K562 (cell line): Measurements from ENCODE around the gene CTDSPL. TPM values are rescaled to one million over a fixed set of nuclear protein-coding genes. Genes with fewer than 3 reads are reported as not detected.
A peak's percentile ranks its signal among the peaks of the same experiment; 100 is the strongest.

Source experiments
- EHMT2 ChIP-seq: fragments of 450-650 bp; IDR thresholded peaks from 2 replicates; pipeline ENCODE4 v1.6.1; 2018; ENCODE audit warnings: antibody characterized with exemption
- EZH2 ChIP-seq: IDR thresholded peaks from 2 replicates; pipeline ENCODE4 v1.6.1; 2012; ENCODE audit warnings: low read depth, mild to moderate bottlenecking, inconsistent platforms, low read length, borderline replicate concordance
- GTF2E2 ChIP-seq: fragments of 200-800 bp; sonication (Bioruptor generic); IDR thresholded peaks from 2 replicates; pipeline ENCODE4 v1.6.1; 2016; ENCODE audit warnings: missing genetic modification characterization, missing compliant biosample characterization
- HDAC2 ChIP-seq: fragments of 450-650 bp; IDR thresholded peaks from 2 replicates; pipeline ENCODE4 v1.6.1; 2016; ENCODE audit warnings: mild to moderate bottlenecking
- HNRNPL ChIP-seq: fragments of 200-400 bp; formaldehyde crosslinking; IDR thresholded peaks from 2 replicates; pipeline ENCODE4 v1.6.1; 2017; ENCODE audit warnings: low read depth, mild to moderate bottlenecking, low read length
- KDM4B ChIP-seq, 2 experiments: fragments of 450-650 bp in 1 of 2; sonication (generic) in 1 of 2; IDR thresholded peaks; 2 replicates each; pipeline ENCODE4 v1.6.1; 2016 to 2017; ENCODE audit warnings: borderline replicate concordance in 2 of 2, antibody characterized with exemption in 1 of 2, low read depth in 1 of 2, mild to moderate bottlenecking in 1 of 2
- KLF16 ChIP-seq: IDR thresholded peaks from 2 replicates; pipeline ENCODE4 v1.6.1; 2016; ENCODE audit warnings: antibody characterized with exemption
- MAFG ChIP-seq: fragments of 450-650 bp; conservative IDR thresholded peaks from 2 replicates; pipeline ENCODE4 v1.6.1; 2016; ENCODE audit warnings: missing genetic modification characterization, missing compliant biosample characterization
- STAT5A ChIP-seq: IDR thresholded peaks from 2 replicates; pipeline ENCODE4 v1.6.1; 2012; ENCODE audit warnings: low read length, inconsistent platforms, borderline replicate concordance
- TCF3 ChIP-seq: sonication (generic); formaldehyde crosslinking; IDR thresholded peaks from 2 replicates; pipeline ENCODE4 v1.4.0; 2020; ENCODE audit warnings: mild to moderate bottlenecking, missing genetic modification reagents
- ZNF311 ChIP-seq: fragments of 250-450 bp; sonication (Bioruptor Pico); IDR thresholded peaks from 2 replicates; pipeline ENCODE4 v1.4.0; 2020; ENCODE audit warnings: mild to moderate bottlenecking, moderate library complexity
- ZNF408 ChIP-seq: fragments of 250-450 bp; sonication (Bioruptor Pico); IDR thresholded peaks from 2 replicates; pipeline ENCODE4 v1.4.0; 2020; ENCODE audit warnings: low read depth, mild to moderate bottlenecking, moderate library complexity
- ZNF431 ChIP-seq: sonication (generic); formaldehyde crosslinking; IDR thresholded peaks from 2 replicates; pipeline ENCODE4 v1.8.0; 2022; ENCODE audit warnings: mild to moderate bottlenecking, missing genetic modification reagents
- ZNF436 ChIP-seq: fragments of 250-450, 450-650 bp; sonication (Bioruptor Pico); formaldehyde crosslinking; IDR thresholded peaks from 2 replicates; pipeline ENCODE4 v1.7.0; 2020; ENCODE audit warnings: mild to moderate bottlenecking
- ZNF444 ChIP-seq: fragments of 250-450 bp; sonication (Bioruptor Pico); IDR thresholded peaks from 2 replicates; pipeline ENCODE4 v1.4.0; 2020; ENCODE audit warnings: mild to moderate bottlenecking, moderate library complexity
- polyA plus RNA-seq, 8 experiments: library from polyadenylated mRNA; depleted of rRNA in 4 of 8; stranded (reverse) in 5 of 8; unstranded in 3 of 8; fragments of >200 nt; fragmentation: Nextera tagmentation in 2 of 8; fragmentation: Illumina TruSeq in 1 of 8; extraction: Ambion mirVana in 2 of 8; extraction: Trizol in 1 of 8; gene quantifications; 2 replicates each; pipeline versions ENCODE4 v1.2.1 to v1.2.3, GENCODE V29; 2011 to 2014; ENCODE audit warnings: inconsistent platforms in 1 of 8, missing spikeins in 1 of 8
- total RNA-seq, 7 experiments: library from RNA; depleted of rRNA in 6 of 7; stranded (reverse); fragments of >200 nt in 6 of 7; fragmentation: Illumina TruSeq in 2 of 7; extraction: Trizol in 2 of 7; gene quantifications; 2 replicates each; pipeline versions ENCODE4 v1.2.1 to v1.2.3, GENCODE V29; 2011 to 2021; ENCODE audit warnings: low replicate concordance in 1 of 7
- TF ChIP-seq, protein P1 (sequence below): fragments of 450-650 bp; IDR thresholded peaks from 2 replicates; pipeline ENCODE4 v1.6.1; 2018; ENCODE audit warnings: mild to moderate bottlenecking, low read depth; ENCODE audit not compliant: partially characterized antibody
- TF ChIP-seq, protein P2 (sequence below): sonication (generic); formaldehyde crosslinking; IDR thresholded peaks from 2 replicates; pipeline ENCODE4 v1.8.0; 2022; ENCODE audit warnings: mild to moderate bottlenecking, missing genetic modification reagents
- TF ChIP-seq, protein P3 (sequence below), 2 experiments: fragments of 450-650 bp in 1 of 2; IDR thresholded peaks; 2 replicates each; pipeline ENCODE4 v1.6.1; 2011 to 2017; ENCODE audit warnings: low read depth in 2 of 2, antibody characterized with exemption in 1 of 2, borderline replicate concordance in 1 of 2, low read length in 1 of 2, mild to moderate bottlenecking in 1 of 2, mixed read lengths in 1 of 2; ENCODE audit not compliant: control insufficient read depth in 1 of 2
- TF ChIP-seq, protein P4 (sequence below): sonication (generic); formaldehyde crosslinking; IDR thresholded peaks from 2 replicates; pipeline ENCODE4 v1.8.0; 2022; ENCODE audit warnings: missing genetic modification reagents, mild to moderate bottlenecking, borderline replicate concordance
- TF ChIP-seq, protein P5 (sequence below), 2 experiments: fragments of 450-650 bp; IDR thresholded peaks; 2 replicates each; pipeline ENCODE4 v1.6.1; 2016

Gene CTDSPL
- total and polyA plus RNA-seq, 9 of the 15 experiments (the other 6 are each of a cell fraction or from before 2014, with no cell fraction given), result 5.1 to 19.3 (median 11.3) TPM

DNA sequence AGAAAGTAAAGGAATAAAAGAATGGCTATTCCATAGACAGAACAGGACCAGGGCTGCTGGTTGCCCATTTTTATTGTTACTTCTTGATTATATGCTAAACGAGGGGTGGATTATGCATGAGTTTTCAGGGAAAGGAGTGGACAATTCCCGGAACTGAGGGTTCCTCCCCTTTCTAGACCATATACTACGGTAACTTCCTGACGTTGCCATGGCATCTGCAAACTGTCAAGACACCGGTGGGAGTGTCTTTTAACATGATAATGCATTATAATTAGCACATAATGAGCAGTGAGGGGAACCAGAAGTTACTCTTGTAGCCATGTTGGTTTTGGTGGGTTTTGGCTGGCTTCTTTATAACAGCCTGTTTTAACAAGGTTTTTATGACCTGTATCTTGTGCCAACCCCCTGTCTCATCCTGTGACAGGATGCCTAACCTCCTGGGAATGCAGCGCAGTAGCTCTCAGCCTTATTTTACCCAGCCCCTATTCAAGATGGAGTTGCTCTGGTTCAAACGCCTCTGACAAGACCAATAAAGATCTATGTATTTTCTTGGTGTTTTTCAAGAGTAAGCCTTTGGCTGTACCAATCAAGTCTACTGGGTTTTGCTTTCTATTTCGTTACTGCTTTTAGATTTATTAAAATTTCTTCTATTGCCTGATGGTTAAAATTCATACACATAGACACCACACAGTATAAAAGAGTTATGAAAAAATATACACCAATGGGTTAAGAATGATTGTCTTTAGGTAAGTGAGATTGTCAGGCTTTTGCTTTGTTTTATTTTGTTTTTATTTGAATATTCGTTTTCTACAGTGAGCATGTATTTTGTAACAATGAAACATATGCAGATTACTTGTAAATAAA, 37.4 kb upstream of the CTDSPL start (continued):
- TF ChIP-seq, protein P1, sequence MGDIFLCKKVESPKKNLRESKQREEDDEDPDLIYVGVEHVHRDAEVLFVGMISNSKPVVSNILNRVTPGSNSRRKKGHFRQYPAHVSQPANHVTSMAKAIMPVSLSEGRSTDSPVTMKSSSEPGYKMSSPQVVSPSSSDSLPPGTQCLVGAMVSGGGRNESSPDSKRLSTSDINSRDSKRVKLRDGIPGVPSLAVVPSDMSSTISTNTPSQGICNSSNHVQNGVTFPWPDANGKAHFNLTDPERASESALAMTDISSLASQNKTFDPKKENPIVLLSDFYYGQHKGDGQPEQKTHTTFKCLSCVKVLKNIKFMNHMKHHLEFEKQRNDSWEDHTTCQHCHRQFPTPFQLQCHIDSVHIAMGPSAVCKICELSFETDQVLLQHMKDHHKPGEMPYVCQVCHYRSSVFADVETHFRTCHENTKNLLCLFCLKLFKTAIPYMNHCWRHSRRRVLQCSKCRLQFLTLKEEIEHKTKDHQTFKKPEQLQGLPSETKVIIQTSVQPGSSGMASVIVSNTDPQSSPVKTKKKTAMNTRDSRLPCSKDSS, result no peak
- TF ChIP-seq, protein P2, sequence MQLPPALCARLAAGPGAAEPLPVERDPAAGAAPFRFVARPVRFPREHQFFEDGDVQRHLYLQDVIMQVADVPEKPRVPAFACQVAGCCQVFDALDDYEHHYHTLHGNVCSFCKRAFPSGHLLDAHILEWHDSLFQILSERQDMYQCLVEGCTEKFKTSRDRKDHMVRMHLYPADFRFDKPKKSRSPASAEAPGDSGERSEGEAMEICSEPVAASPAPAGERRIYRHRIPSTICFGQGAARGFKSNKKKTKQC, result no peak
- peak; percentile 90 for TF ChIP-seq STAT5A
- peak; percentile 62; the same call in 1 of the 2 replicates for TF ChIP-seq MAFG (tag)
- TF ChIP-seq KDM4B (IDR thresholded peaks at IDR 0.05; ENCODE audit: borderline replicate concordance in 2 of 2, low read depth in 1 of 2), result no peak
- TF ChIP-seq EZH2, result no peak
- TF ChIP-seq ZNF408 (CRISPR knock-in tag), result no peak
- no peak for TF ChIP-seq ZNF436 (CRISPR knock-in tag)
- TF ChIP-seq, protein P3, sequence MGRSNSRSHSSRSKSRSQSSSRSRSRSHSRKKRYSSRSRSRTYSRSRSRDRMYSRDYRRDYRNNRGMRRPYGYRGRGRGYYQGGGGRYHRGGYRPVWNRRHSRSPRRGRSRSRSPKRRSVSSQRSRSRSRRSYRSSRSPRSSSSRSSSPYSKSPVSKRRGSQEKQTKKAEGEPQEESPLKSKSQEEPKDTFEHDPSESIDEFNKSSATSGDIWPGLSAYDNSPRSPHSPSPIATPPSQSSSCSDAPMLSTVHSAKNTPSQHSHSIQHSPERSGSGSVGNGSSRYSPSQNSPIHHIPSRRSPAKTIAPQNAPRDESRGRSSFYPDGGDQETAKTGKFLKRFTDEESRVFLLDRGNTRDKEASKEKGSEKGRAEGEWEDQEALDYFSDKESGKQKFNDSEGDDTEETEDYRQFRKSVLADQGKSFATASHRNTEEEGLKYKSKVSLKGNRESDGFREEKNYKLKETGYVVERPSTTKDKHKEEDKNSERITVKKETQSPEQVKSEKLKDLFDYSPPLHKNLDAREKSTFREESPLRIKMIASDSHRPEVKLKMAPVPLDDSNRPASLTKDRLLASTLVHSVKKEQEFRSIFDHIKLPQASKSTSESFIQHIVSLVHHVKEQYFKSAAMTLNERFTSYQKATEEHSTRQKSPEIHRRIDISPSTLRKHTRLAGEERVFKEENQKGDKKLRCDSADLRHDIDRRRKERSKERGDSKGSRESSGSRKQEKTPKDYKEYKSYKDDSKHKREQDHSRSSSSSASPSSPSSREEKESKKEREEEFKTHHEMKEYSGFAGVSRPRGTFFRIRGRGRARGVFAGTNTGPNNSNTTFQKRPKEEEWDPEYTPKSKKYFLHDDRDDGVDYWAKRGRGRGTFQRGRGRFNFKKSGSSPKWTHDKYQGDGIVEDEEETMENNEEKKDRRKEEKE (IDR thresholded peaks at IDR 0.05; ENCODE audit: borderline replicate concordance in 1 of 2, control insufficient read depth in 1 of 2, low read depth in 2 of 2, low read length in 1 of 2), result no peak
- TF ChIP-seq ZNF431 (CRISPR knock-in tag), result no peak
- TF ChIP-seq HNRNPL, result no peak
- TF ChIP-seq ZNF311 (CRISPR knock-in tag), result peak; percentile 93
- TF ChIP-seq HDAC2, result no peak
- TF ChIP-seq, protein P4, sequence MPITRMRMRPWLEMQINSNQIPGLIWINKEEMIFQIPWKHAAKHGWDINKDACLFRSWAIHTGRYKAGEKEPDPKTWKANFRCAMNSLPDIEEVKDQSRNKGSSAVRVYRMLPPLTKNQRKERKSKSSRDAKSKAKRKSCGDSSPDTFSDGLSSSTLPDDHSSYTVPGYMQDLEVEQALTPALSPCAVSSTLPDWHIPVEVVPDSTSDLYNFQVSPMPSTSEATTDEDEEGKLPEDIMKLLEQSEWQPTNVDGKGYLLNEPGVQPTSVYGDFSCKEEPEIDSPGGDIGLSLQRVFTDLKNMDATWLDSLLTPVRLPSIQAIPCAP (CRISPR knock-in tag), result no peak
- peak; percentile 48; the same call in 1 of the 2 replicates for TF ChIP-seq GTF2E2 (tag)
- peak; percentile 91 for TF ChIP-seq ZNF444 (CRISPR knock-in tag)
- TF ChIP-seq, protein P5, sequence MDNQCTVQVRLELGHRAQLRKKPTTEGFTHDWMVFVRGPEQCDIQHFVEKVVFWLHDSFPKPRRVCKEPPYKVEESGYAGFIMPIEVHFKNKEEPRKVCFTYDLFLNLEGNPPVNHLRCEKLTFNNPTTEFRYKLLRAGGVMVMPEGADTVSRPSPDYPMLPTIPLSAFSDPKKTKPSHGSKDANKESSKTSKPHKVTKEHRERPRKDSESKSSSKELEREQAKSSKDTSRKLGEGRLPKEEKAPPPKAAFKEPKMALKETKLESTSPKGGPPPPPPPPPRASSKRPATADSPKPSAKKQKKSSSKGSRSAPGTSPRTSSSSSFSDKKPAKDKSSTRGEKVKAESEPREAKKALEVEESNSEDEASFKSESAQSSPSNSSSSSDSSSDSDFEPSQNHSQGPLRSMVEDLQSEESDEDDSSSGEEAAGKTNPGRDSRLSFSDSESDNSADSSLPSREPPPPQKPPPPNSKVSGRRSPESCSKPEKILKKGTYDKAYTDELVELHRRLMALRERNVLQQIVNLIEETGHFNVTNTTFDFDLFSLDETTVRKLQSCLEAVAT (IDR thresholded peaks at IDR 0.05), result no peak
- no peak for TF ChIP-seq EHMT2
- TF ChIP-seq KLF16, result no peak
- no peak for TF ChIP-seq TCF3
